ENCODE measurements around the gene LPP. TPM values are rescaled to one million over a fixed set of nuclear protein-coding genes. Genes with fewer than 3 reads are reported as not detected.

LPP gene
- total RNA-seq, 4 donors from 2014 or later, result 183 to 293 (median 242) TPM

GRCh38 chr3:188253800-188254452 is 100.0 kb downstream of the LPP start:
- DNase-seq (ENCODE audit: low spot score in 2 of 2), result no peak
- 96 to 98% methylated on average over 2 of the region's 2 CpGs for WGBS, 2 donors
- H3K27me3 ChIP-seq, result no peaks in the 10 kb centered on the region
- no peak for TF ChIP-seq CTCF (IDR thresholded peaks at IDR 0.05)
- TF ChIP-seq POLR2A (IDR thresholded peaks at IDR 0.05), result no peak
- no peak for TF ChIP-seq EP300 (IDR thresholded peaks at IDR 0.05)
- peaks cover 0 to 8% (median 0%) of the 10 kb centered on the region in 3 donors for H3K36me3 ChIP-seq
- no peak overlapping the region for H3K27ac ChIP-seq
- H3K4me1 ChIP-seq, result peaks cover 0 to 10% (median 2%) of the 10 kb centered on the region in 4 donors
- H3K9me3 ChIP-seq, result no peaks in the 10 kb centered on the region
- H3K4me3 ChIP-seq, result no peak overlapping the region

DNA sequence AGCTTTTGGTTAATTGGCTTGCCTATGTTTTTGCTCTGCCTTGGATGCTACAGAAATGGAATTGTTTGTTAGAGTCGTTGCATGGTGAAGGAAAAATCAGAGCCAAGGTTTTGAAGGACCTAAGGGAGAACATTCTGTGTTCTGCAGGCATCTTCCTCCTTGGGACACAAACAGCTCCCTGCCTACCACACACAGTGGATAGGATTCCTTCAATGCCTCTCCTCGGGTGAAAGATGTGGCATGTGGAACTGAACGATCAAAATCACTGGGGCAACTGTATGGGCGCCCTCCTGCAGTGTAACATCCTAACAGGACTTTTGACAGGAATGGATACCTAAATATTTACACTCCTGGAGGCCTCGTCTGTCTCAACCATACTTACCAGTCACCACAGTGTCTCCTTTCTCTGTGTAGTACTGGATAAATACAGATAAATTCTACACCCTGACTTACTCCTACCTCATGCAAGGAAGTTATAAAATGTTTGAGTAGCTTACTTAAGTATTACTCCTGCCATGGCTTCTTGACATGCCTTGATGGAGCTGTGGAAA is 100.6 kb downstream of the LPP start:
- Histone ChIP-seq H3K4me1 (peaks cover 0 to 17% (median 2%) of the 10 kb centered on the region in 4 donors), H3K36me3 (peaks cover 0 to 8% (median 0%) of the 10 kb centered on the region in 3 donors), H3K27me3 (no peaks in the 10 kb centered on the region), H3K27ac (no peak overlapping the region), H3K4me3 (no peak overlapping the region), H3K9me3 (no peaks in the 10 kb centered on the region)
- no peak for TF ChIP-seq CTCF (IDR thresholded peaks at IDR 0.05)
- TF ChIP-seq POLR2A (IDR thresholded peaks at IDR 0.05), result no peak
- no peak for TF ChIP-seq EP300 (IDR thresholded peaks at IDR 0.05)
- 76 to 89% methylated on average over 5 of the region's 5 CpGs for WGBS, 2 donors
- DNase-seq (ENCODE audit: low spot score in 2 of 2), result no peak

DNA sequence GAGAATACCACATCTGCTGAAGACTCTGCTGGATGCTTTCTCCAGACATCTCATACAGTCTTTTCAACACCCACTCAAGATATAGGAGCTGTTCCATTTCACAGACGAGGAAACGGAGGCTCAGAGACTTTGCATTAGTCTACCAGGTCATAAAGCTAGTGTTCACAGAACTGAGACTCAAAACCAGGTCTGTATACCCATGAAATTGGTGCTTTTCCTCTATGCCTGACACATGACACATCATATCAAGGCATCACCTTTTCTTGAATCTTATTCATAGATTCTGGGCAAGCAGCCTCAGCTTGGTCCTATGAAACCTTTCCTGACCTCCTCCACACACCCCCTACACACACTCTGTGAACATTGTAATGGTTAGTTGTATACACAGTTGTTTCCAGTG is 101.2 kb downstream of the LPP start:
- TF ChIP-seq CTCF (IDR thresholded peaks at IDR 0.05) (no peak), EP300 (IDR thresholded peaks at IDR 0.05) (no peak), POLR2A (IDR thresholded peaks at IDR 0.05) (no peak)
- Histone ChIP-seq H3K9me3 (no peaks in the 10 kb centered on the region), H3K36me3 (peaks cover 0 to 8% (median 0%) of the 10 kb centered on the region in 3 donors), H3K27ac (no peak overlapping the region), H3K4me3 (no peak overlapping the region), H3K4me1 (peaks cover 0 to 21% (median 2%) of the 10 kb centered on the region in 4 donors), H3K27me3 (no peaks in the 10 kb centered on the region)
- no peak for DNase-seq (ENCODE audit: low spot score in 2 of 2)
- WGBS, 2 donors, result 89 to 98% methylated on average over 2 of the region's 2 CpGs

DNA sequence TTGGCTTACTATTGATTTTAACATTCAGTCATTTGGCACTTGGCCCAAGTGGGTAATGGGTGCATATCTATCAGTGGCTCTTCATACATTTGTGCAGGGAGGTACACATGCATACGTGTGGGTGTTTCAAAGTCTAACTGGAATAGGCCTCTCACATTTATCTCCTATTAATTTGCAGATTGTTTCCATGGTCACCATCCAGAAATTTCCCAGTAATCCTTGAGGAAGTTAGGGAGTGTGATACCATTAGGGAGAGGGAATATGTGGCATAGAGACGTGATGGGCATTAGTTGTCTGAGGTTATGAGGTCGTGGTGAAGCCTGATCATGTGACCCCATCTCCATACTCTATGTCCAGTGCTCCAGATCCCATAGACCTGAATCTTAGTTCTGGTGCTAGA is 102.8 kb downstream of the LPP start:
- peaks cover 0 to 8% (median 0%) of the 10 kb centered on the region in 3 donors for H3K36me3 ChIP-seq
- H3K4me3 ChIP-seq, result no peak overlapping the region
- no peaks in the 10 kb centered on the region for H3K9me3 ChIP-seq
- peaks cover 0 to 36% (median 2%) of the 10 kb centered on the region in 4 donors for H3K4me1 ChIP-seq
- TF ChIP-seq POLR2A (IDR thresholded peaks at IDR 0.05) (no peak), CTCF (IDR thresholded peaks at IDR 0.05) (no peak)
- no peak for DNase-seq (ENCODE audit: low spot score in 2 of 2)
- H3K27ac ChIP-seq, result no peak overlapping the region
- no peaks in the 10 kb centered on the region for H3K27me3 ChIP-seq
- 85 to 89% methylated on average over 3 of the region's 3 CpGs for WGBS, 2 donors

DNA sequence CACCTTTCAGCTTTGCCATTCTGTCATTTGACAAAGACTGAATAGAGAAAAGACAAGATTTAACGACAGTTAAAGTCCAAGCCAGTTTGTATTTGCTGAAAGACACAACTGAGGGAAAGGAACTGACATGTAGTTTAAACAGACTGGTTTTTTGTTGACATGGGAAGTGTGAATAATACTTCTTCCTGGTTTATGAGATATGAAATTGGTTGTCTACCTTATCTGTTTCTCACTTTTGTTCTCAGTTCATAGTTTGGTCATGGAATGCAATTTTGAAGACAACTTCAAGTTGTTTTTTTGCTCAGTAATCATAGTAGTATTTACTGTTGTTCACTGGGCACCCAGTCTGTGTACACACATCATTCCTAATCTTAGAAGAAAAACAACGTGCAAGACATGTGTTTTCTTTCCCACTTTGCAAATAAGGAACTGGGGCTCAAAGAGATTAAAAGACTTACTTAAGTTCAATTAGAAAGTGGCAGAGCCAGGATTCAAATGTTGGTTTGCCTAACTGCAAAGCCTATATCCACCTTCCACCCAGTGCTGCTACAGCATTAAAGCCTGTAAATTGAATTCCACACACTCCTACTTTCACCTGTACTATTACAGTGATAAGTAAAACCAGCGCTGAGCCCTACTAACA is 103.5 kb downstream of the LPP start:
- Histone ChIP-seq H3K36me3 (peaks cover 0 to 8% (median 0%) of the 10 kb centered on the region in 3 donors), H3K4me3 (no peak overlapping the region), H3K4me1 (peaks cover 0 to 43% (median 4%) of the 10 kb centered on the region in 4 donors), H3K27ac (peak overlapping the region in 1 of 4 donors; percentile 40), H3K9me3 (no peaks in the 10 kb centered on the region), H3K27me3 (no peaks in the 10 kb centered on the region)
- TF ChIP-seq EP300 (IDR thresholded peaks at IDR 0.05) (no peak), CTCF (IDR thresholded peaks at IDR 0.05) (no peak), POLR2A (IDR thresholded peaks at IDR 0.05) (no peak)
- DNase-seq (ENCODE audit: low spot score in 2 of 2), result no peak
- WGBS, 2 donors, result 72 to 73% methylated on average over 3 of the region's 3 CpGs

Data from tibial nerve (tissue), 4 donors.